ENCODE data around the gene NCAN. TPM values are rescaled to one million over a fixed set of nuclear protein-coding genes. Genes with fewer than 3 reads are reported as not detected.
A peak's percentile ranks its signal among the peaks of the same experiment; 100 is the strongest.

Gene NCAN
- 186 TPM for total RNA-seq (ENCODE audit: unreplicated experiment)
- long read RNA-seq, full-length matches to known transcripts: 1 of 12 reads
- long read RNA-seq, partial matches to known transcripts: 7 of 12 reads
- long read RNA-seq, other reads (novel, unspliced or antisense): 4 of 12 reads

DNA sequence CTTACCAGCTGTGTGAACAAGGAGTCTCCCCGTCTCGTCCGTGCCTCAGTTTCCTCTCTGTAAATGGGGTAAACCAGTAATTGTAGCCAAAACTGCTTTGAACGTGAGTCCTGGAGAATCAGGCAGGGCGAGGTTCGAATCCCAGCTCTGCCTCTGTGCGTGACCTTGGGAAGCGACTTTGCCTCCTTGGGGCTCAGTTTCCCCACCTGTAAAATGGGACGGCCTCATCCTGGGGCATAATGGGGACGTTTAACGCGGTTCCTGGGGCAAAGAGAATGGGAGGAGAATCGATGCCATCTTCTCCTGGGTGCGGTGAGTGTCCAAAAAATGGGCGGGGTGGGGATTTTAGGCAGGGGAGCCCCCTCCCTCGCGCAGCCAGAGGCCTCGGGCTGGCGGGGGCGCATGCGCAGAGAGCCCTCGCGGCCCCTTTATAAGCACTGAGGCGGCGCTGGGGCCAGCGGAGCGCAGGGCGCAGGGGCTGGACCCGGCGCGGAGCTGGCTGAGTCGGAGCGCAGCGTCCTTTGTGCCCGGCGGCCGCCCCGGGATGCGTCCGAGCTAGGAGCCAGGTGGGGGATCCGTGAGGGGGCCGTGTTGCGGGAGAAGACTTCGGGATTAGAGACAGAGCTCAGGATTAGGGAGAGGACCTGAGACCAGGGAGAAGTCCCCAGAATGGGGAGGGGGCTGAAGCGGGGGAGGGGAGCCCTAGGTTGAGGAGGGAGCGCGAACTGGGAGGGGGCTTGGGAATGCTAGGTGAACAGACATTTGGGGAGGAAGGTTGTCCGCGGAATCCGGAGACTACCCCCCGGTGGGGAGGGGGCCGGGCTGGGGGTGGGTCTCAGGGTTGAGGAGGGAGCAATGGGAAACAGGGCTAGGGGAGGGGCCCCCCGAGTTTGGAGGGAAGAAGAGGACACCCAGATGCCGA, at the start of gene NCAN:
Gene NCAN, plus strand, starts transcription at position 460 of the 922 bp plus-strand sequence. CDS start 4,996 bp downstream, outside the sequence.
- DNase-seq: peak; percentile 82
- peaks cover 4% of the 10 kb centered on the region for H3K36me3 Mint-ChIP-seq (ENCODE audit: unreplicated experiment)
- peaks cover 22% of the 10 kb centered on the region for H3K27me3 Mint-ChIP-seq (ENCODE audit: unreplicated experiment)
- H3K9me3 Mint-ChIP-seq (ENCODE audit: unreplicated experiment): peaks cover 9% of the 10 kb centered on the region
- H3K27ac Mint-ChIP-seq (ENCODE audit: unreplicated experiment): peak within 1 kb of the TSS; percentile 84
- H3K4me3 Mint-ChIP-seq (ENCODE audit: unreplicated experiment): peak within 1 kb of the TSS; percentile 89
- H3K4me1 Mint-ChIP-seq (ENCODE audit: low read depth, unreplicated experiment): peaks cover 32% of the 10 kb centered on the region
- TF ChIP-seq, protein P1, sequence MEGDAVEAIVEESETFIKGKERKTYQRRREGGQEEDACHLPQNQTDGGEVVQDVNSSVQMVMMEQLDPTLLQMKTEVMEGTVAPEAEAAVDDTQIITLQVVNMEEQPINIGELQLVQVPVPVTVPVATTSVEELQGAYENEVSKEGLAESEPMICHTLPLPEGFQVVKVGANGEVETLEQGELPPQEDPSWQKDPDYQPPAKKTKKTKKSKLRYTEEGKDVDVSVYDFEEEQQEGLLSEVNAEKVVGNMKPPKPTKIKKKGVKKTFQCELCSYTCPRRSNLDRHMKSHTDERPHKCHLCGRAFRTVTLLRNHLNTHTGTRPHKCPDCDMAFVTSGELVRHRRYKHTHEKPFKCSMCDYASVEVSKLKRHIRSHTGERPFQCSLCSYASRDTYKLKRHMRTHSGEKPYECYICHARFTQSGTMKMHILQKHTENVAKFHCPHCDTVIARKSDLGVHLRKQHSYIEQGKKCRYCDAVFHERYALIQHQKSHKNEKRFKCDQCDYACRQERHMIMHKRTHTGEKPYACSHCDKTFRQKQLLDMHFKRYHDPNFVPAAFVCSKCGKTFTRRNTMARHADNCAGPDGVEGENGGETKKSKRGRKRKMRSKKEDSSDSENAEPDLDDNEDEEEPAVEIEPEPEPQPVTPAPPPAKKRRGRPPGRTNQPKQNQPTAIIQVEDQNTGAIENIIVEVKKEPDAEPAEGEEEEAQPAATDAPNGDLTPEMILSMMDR (IDR thresholded peaks at IDR 0.05; ENCODE audit: partially characterized antibody, unreplicated experiment): no peak

DNA sequence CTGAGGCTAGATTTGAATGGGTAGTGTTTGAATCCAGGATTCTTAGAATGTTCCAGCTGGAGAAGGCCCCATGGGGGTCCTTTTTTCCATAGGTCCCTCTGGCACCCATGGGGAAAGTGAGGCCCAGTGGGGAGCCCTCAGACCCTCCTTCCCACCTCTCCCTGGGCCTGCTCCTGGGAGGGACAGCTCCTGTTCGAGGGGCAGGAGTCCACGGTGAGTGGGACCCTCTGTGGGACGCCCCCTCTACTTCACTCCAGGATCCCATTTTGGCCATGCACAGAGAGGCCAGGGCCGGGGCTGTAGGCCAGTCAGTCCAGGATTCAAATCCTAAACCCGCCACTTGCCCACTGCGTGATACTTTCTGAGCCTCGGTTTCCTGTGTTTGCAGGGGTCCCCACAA, 49.3 kb upstream of the NCAN start:
- Mint-ChIP-seq H3K4me3 (ENCODE audit: unreplicated experiment) (no peak overlapping the region), H3K36me3 (ENCODE audit: unreplicated experiment) (no peaks in the 10 kb centered on the region), H3K4me1 (ENCODE audit: low read depth, unreplicated experiment) (no peaks in the 10 kb centered on the region), H3K27ac (ENCODE audit: unreplicated experiment) (peak overlapping the region; percentile 66), H3K9me3 (ENCODE audit: unreplicated experiment) (peaks cover 1% of the 10 kb centered on the region), H3K27me3 (ENCODE audit: unreplicated experiment) (peaks cover 5% of the 10 kb centered on the region)
- TF ChIP-seq, protein P1 (IDR thresholded peaks at IDR 0.05; ENCODE audit: partially characterized antibody, unreplicated experiment): no peak
- no peak for DNase-seq

DNA sequence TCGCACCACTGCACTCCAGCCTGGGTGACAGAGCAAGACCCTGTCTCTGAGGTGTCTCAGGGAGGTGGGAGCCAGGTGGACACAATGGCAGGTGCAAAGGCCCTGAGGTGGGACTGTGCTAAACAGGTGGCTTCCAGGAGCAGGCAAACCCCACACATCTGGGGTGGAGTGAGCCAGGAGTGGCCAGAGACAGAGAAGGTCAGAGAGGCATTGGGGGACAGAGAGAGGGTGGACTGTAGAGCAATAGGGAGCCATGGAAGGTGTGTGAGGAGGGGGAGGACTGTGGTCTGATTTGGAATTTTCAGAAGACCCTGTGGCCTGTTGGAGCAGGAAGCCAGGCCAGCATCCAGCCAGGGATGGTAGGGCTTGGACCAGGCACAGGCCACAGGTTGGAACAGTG, 46.4 kb upstream of the NCAN start:
- no peak for DNase-seq
- Mint-ChIP-seq H3K4me1 (ENCODE audit: low read depth, unreplicated experiment) (peaks cover 3% of the 10 kb centered on the region), H3K36me3 (ENCODE audit: unreplicated experiment) (no peaks in the 10 kb centered on the region), H3K27me3 (ENCODE audit: unreplicated experiment) (peaks cover 11% of the 10 kb centered on the region), H3K9me3 (ENCODE audit: unreplicated experiment) (peaks cover 3% of the 10 kb centered on the region), H3K27ac (ENCODE audit: unreplicated experiment) (no peak overlapping the region), H3K4me3 (ENCODE audit: unreplicated experiment) (no peak overlapping the region)
- TF ChIP-seq, protein P1 (IDR thresholded peaks at IDR 0.05; ENCODE audit: partially characterized antibody, unreplicated experiment): no peak

DNA sequence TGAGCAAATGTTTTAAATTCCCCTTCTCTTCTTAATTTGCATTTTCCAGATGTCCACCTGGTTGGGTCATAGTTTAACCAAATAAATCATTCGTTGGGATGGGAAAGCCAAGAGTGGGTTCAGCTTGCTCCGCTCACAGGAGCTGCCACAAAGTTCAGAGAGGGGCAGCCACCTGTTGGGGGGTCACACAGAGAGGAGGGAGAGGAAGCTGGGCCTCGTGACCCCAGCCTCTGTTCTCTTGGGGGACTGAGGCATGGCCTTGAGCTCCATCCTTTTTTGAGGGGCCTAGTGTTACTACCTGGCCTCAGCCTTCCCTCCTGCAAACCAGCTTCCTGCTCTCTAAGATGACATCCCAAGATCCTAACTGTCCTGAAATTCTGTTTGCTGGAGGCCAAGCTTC, 44.1 kb upstream of the NCAN start:
- Mint-ChIP-seq H3K27me3 (ENCODE audit: unreplicated experiment) (peaks cover 10% of the 10 kb centered on the region), H3K9me3 (ENCODE audit: unreplicated experiment) (peaks cover 3% of the 10 kb centered on the region), H3K4me1 (ENCODE audit: low read depth, unreplicated experiment) (peaks cover 8% of the 10 kb centered on the region), H3K27ac (ENCODE audit: unreplicated experiment) (no peak overlapping the region), H3K36me3 (ENCODE audit: unreplicated experiment) (no peaks in the 10 kb centered on the region), H3K4me3 (ENCODE audit: unreplicated experiment) (no peak overlapping the region)
- no peak for DNase-seq
- TF ChIP-seq, protein P1 (IDR thresholded peaks at IDR 0.05; ENCODE audit: partially characterized antibody, unreplicated experiment): no peak
